ENCODE measurements around the gene USP48.

Gene USP48

GRCh38 chr1:21659099-21659923 is 123.6 kb downstream of the USP48 start (continued):
- TF ChIP-seq SP3 (tag by site-specific recombination; IDR thresholded peaks at IDR 0.05) (peak; percentile 63), ZNF211 (tag by site-specific recombination; IDR thresholded peaks at IDR 0.05; ENCODE audit: low read depth) (no peak), ZNF548 (tag by site-specific recombination; IDR thresholded peaks at IDR 0.05) (no peak), ZNF677 (tag by site-specific recombination; IDR thresholded peaks at IDR 0.05) (no peak), ZNF558 (tag by site-specific recombination; IDR thresholded peaks at IDR 0.05) (no peak), ZNF843 (tag by site-specific recombination; IDR thresholded peaks at IDR 0.05) (peak; percentile 74), ZNF704 (tag by site-specific recombination; IDR thresholded peaks at IDR 0.05) (no peak), ZNF248 (tag by site-specific recombination; IDR thresholded peaks at IDR 0.05) (no peak), SALL2 (tag by site-specific recombination; IDR thresholded peaks at IDR 0.05; ENCODE audit: borderline replicate concordance) (no peak), ZNF133 (tag by site-specific recombination; IDR thresholded peaks at IDR 0.05) (no peak), ZBTB6 (tag by site-specific recombination; IDR thresholded peaks at IDR 0.05) (peak; percentile 75), ZNF596 (tag by site-specific recombination; IDR thresholded peaks at IDR 0.05) (no peak), ZNF169 (tag by site-specific recombination; IDR thresholded peaks at IDR 0.05) (no peak), BCL11A (tag by site-specific recombination; IDR thresholded peaks at IDR 0.05; ENCODE audit: low read depth) (peak; percentile 73), CTCF (tag by site-specific recombination; IDR thresholded peaks at IDR 0.05) (peak; percentile 97), ZNF701 (tag by site-specific recombination; IDR thresholded peaks at IDR 0.05) (no peak), ZXDB (tag by site-specific recombination; IDR thresholded peaks at IDR 0.05) (peak; percentile 66; the same call in 1 of the 2 replicates), ZNF391 (tag by site-specific recombination; IDR thresholded peaks at IDR 0.05; ENCODE audit: borderline replicate concordance, low read depth) (peak; percentile 81; the same call in 1 of the 2 replicates), PRDM6 (tag by site-specific recombination; IDR thresholded peaks at IDR 0.05) (no peak), ZNF18 (tag by site-specific recombination; IDR thresholded peaks at IDR 0.05) (no peak), ZNF768 (tag by site-specific recombination; IDR thresholded peaks at IDR 0.05) (peak; percentile 84), ZNF362 (tag by site-specific recombination; IDR thresholded peaks at IDR 0.05) (no peak), ZNF600 (tag by site-specific recombination; IDR thresholded peaks at IDR 0.05) (no peak), ZNF473 (tag by site-specific recombination; IDR thresholded peaks at IDR 0.05) (no peak), REST (tag by site-specific recombination; IDR thresholded peaks at IDR 0.05) (peak; percentile 100), ZNF274 (IDR thresholded peaks at IDR 0.05; ENCODE audit: low read length) (no peak), ZNF274 (tag by site-specific recombination; IDR thresholded peaks at IDR 0.05; ENCODE audit: borderline replicate concordance) (no peak), ZFP3 (tag by site-specific recombination; IDR thresholded peaks at IDR 0.05; ENCODE audit: low read depth) (no peak)
